Vagina (tissue), 2 donors: ENCODE results near the gene TMEM92. TPM values are rescaled to one million over a fixed set of nuclear protein-coding genes. Genes with fewer than 3 reads are reported as not detected.
A peak's percentile ranks its signal among the peaks of the same experiment; 100 is the strongest.
"Not testable (repeated sequence)": the region's sequence is repeated elsewhere in the genome, so short reads cannot be mapped to it uniquely, and the experiment has no call there.

ENCODE experiments used
- DNase-seq, 2 donors: peaks; one replicate each; pipeline ENCODE4 v3.0.0-alpha.2; 2017; ENCODE audit errors: extremely low spot score in 2 of 2
- H3K27ac ChIP-seq: fragments of 200-600 bp; sonication (generic); one replicate; pipeline ENCODE4 v1.5.1; 2019
- H3K27me3 ChIP-seq: fragments of 200-600 bp; sonication (generic); one replicate; pipeline ENCODE4 v1.5.1; 2019
- H3K36me3 ChIP-seq, 2 donors: fragments of 200-600 bp; sonication (generic); one replicate each; pipeline ENCODE4 v1.5.1; 2017 to 2019
- H3K4me1 ChIP-seq: fragments of 200-600 bp; sonication (generic); one replicate; pipeline ENCODE4 v1.5.1; 2019
- H3K4me3 ChIP-seq, 2 donors: fragments of 200-600 bp; sonication (generic); 1 replicate in 1 of 2; 2 replicates in 1 of 2; pipeline ENCODE4 v1.5.1; 2016 to 2019
- H3K9me3 ChIP-seq: fragments of 200-600 bp; sonication (generic); one replicate; pipeline ENCODE4 v1.5.1; 2019
- POLR2A ChIP-seq, 2 donors: fragments of 450-650 bp; IDR thresholded peaks; one replicate each; pipeline ENCODE4 v1.6.1; 2017; ENCODE audit warnings: antibody characterized with exemption in 2 of 2, mild to moderate bottlenecking in 2 of 2, moderate library complexity in 2 of 2
- POLR2AphosphoS5 ChIP-seq, 2 donors: sonication (generic); formaldehyde crosslinking; IDR thresholded peaks; one replicate each; pipeline ENCODE4 v1.9.0; 2017; ENCODE audit warnings: antibody characterized with exemption in 2 of 2, mild to moderate bottlenecking in 2 of 2, low read depth in 1 of 2; ENCODE audit not compliant: insufficient read depth in 1 of 2
- intact Hi-C: fragments of 100-400 bp; cut with DNase I; formaldehyde crosslinking; loops from one replicate; pipeline ENCODE4 v1.15.1; 2023
- total RNA-seq: library from RNA; depleted of rRNA; stranded (reverse); fragments of >200 nt; gene quantifications from one replicate; pipeline ENCODE4 v1.2.3, GENCODE V29; 2016
- TF ChIP-seq, protein P1 (sequence below), 3 experiments: fragments of 450-650 bp in 2 of 3; fragments of 200-600 bp in 1 of 3; sonication (generic) in 1 of 3; IDR thresholded peaks; one replicate each; pipeline ENCODE4 v1.5.1; 2017 to 2019; ENCODE audit warnings: antibody characterized with exemption in 3 of 3, mild to moderate bottlenecking in 2 of 3, moderate library complexity in 2 of 3

TMEM92 gene
- total RNA-seq, 1 donor from 2014 or later: 0.74 TPM

DNA sequence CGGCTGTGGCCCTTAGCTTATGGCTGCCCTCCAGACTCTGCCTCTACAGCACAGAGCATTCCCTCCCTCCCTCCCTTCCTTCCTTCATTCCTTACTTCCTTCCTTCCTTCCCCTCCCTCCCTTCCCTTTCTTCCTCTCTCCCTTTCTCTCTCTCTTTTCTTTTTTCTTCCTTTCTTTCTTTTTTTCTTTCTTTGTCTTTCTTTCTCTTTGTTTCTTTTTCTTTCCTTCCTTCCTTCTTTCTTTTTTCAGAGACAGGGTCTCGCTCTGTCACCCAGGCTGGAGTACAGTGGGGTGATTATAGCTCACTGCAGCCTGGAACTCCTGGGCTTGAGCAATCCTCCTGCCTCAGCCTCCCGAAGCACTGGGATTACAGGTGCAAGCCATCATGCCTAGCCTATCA is 11.7 kb downstream of the TMEM92 start:
- Histone ChIP-seq H3K4me1 (peaks cover 37% of the 10 kb centered on the region), H3K27me3 (no peaks in the 10 kb centered on the region), H3K4me3 (no peak overlapping the region), H3K27ac (no peak overlapping the region), H3K36me3 (no peaks in the 10 kb centered on the region), H3K9me3 (no peaks in the 10 kb centered on the region)
- TF ChIP-seq POLR2AphosphoS5 (IDR thresholded peaks at IDR 0.05; ENCODE audit: insufficient read depth in 1 of 2, low read depth in 1 of 2) (no peak), POLR2A (IDR thresholded peaks at IDR 0.05) (no peak)
- TF ChIP-seq, protein P1, sequence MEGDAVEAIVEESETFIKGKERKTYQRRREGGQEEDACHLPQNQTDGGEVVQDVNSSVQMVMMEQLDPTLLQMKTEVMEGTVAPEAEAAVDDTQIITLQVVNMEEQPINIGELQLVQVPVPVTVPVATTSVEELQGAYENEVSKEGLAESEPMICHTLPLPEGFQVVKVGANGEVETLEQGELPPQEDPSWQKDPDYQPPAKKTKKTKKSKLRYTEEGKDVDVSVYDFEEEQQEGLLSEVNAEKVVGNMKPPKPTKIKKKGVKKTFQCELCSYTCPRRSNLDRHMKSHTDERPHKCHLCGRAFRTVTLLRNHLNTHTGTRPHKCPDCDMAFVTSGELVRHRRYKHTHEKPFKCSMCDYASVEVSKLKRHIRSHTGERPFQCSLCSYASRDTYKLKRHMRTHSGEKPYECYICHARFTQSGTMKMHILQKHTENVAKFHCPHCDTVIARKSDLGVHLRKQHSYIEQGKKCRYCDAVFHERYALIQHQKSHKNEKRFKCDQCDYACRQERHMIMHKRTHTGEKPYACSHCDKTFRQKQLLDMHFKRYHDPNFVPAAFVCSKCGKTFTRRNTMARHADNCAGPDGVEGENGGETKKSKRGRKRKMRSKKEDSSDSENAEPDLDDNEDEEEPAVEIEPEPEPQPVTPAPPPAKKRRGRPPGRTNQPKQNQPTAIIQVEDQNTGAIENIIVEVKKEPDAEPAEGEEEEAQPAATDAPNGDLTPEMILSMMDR (IDR thresholded peaks at IDR 0.05): no peak
- no peak for DNase-seq
- intact Hi-C loops: no loop called here

DNA sequence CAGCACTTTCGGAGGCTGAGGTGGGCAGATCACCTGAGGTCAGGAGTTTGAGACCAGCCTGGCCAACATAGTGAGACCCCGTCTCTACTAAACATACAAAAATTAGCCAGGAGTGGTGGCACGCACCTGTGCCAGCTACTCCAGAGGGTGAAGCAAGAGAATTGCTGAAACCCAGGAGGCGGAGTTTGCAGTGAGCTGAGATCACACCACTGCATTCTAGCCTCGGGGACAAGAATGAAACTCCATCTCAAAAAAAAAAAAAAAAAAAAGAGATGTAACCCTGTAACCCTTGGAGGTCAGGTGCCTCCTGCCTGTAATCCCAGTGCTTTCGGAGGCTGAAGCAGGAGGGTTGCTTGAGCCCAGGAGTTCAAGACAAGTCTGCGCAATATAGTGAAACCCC is 13.0 kb downstream of the TMEM92 start:
- H3K27ac ChIP-seq: peak overlapping the region; percentile 82
- H3K27me3 ChIP-seq, intact Hi-C loops, H3K4me3 ChIP-seq, H3K9me3 ChIP-seq, H3K36me3 ChIP-seq, DNase-seq: not testable (repeated sequence)
- peaks cover 37% of the 10 kb centered on the region for H3K4me1 ChIP-seq

DNA sequence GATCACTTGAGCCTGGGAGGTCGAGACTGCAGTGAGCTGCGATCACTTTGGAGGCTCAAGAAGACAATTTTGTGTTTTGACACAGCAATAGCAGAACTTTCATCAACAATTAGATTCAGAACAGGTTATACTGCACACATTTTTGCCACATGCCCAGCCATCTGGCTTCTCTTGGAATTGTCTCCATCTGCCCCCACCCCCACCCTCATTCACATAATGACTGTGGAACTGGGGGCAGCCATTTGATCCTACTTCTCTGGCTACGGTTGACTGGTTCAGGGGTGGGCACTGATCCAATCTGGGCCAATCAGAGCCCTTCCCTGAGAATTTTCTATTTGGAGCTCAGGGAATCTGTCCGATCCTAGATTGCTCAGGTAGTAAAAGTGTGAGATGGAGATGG is 14.0 kb downstream of the TMEM92 start:
- TF ChIP-seq POLR2A (IDR thresholded peaks at IDR 0.05) (no peak), POLR2AphosphoS5 (IDR thresholded peaks at IDR 0.05; ENCODE audit: insufficient read depth in 1 of 2, low read depth in 1 of 2) (no peak)
- TF ChIP-seq, protein P1 (IDR thresholded peaks at IDR 0.05): no peak
- Histone ChIP-seq H3K27ac (peak overlapping the region; percentile 82), H3K36me3 (no peaks in the 10 kb centered on the region), H3K4me1 (peaks cover 37% of the 10 kb centered on the region), H3K27me3 (no peaks in the 10 kb centered on the region), H3K9me3 (no peaks in the 10 kb centered on the region), H3K4me3 (no peak overlapping the region)
- intact Hi-C loops: no loop called here
- DNase-seq: no peak

DNA sequence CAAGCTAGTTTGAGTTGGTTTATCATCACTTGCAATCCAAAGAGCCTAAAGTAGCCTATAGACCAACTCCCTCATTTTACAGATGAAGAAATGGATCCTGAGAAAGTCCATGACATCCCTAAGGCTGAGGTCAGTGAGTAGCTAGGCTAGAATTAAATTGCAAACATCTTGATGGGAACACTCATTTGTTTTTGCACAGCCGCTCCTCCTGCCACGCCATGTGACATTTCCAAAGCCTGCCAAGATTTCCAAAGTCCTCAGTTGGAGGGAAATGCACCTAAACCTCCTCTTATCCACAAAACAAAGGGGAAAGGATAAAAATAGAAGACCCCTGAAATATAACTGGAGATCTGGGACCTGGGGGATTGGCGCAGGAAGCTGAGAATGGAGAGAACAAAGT is 15.0 kb downstream of the TMEM92 start:
- H3K4me1 ChIP-seq: peaks cover 37% of the 10 kb centered on the region
- intact Hi-C loops: no loop called here
- no peak for DNase-seq
- no peaks in the 10 kb centered on the region for H3K27me3 ChIP-seq
- peak overlapping the region; percentile 82 for H3K27ac ChIP-seq
- H3K4me3 ChIP-seq: peak overlapping the region in 1 of 2 donors; percentile 17
- H3K36me3 ChIP-seq: no peaks in the 10 kb centered on the region
- TF ChIP-seq POLR2AphosphoS5 (IDR thresholded peaks at IDR 0.05; ENCODE audit: insufficient read depth in 1 of 2, low read depth in 1 of 2): no peak
- H3K9me3 ChIP-seq: no peaks in the 10 kb centered on the region

DNA sequence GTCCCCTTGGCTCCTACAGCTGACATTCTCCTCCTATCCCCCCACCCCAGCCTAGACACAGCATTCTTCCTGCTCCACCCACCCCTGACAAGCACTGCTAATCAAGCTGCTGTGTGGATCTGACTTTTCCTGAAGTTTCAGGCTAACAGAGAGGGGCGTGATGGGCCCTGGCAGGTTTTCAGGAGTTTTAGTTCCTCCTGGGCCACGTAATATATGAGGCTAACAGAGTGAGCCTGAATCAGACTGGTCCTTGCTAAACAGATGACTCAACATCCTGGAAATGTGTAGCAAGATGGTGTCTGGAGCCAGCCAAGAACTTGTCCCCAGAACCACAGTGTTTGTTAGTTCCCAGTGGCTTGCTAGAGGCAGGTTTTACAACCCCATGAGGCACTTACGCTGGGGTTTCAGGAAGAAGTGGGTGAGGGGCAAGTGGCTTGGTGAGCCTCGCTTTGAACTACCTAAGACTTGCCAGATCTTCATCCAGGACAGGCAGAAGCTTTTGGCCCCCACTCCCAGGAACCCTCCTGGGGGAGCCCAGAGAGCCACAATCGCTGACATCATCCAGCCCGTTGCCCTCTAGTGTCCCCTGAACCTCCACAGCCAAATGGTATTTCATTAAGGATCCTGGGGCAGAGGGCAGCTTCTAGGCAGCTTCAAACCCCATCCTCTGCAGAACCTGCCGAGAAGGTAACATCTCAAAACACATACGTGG is 15.9 kb downstream of the TMEM92 start:
- intact Hi-C loops: loop anchor here (10.0 kb wide), 1 partner anchor 175 kb away; no protein-coding TSS in a partner anchor
- H3K9me3 ChIP-seq: no peaks in the 10 kb centered on the region
- DNase-seq: peak in 1 of 2 donors; percentile 99
- TF ChIP-seq, protein P1 (IDR thresholded peaks at IDR 0.05): no peak
- TF ChIP-seq POLR2AphosphoS5 (IDR thresholded peaks at IDR 0.05; ENCODE audit: insufficient read depth in 1 of 2, low read depth in 1 of 2): peak; percentile 69 to 90
- no peaks in the 10 kb centered on the region for H3K36me3 ChIP-seq
- peak overlapping the region; percentile 82 for H3K27ac ChIP-seq
- no peaks in the 10 kb centered on the region for H3K27me3 ChIP-seq
- H3K4me3 ChIP-seq: peak overlapping the region in 1 of 2 donors; percentile 17
- H3K4me1 ChIP-seq: peaks cover 37% of the 10 kb centered on the region

DNA sequence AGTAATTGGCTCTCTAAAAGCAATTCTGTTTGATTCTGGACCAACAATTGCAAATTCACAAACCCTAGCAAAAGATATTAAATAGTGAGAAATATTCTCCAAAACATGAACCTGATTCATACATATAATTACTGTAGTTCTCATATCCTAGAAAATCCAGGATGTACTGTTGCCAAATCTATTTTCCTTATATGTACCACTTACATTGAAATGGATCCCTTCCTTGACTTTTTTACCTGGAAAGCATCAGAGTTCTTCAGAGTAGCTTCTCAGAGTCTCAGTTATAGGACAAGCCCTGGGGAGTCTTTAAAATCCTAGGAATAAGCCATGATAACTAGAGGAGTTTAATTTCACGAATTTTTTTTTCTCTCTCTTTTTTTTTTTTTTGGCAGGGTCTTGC is 16.7 kb downstream of the TMEM92 start:
- no peaks in the 10 kb centered on the region for H3K36me3 ChIP-seq
- no peaks in the 10 kb centered on the region for H3K9me3 ChIP-seq
- no peaks in the 10 kb centered on the region for H3K27me3 ChIP-seq
- peak overlapping the region; percentile 82 for H3K27ac ChIP-seq
- no peak overlapping the region for H3K4me3 ChIP-seq
- TF ChIP-seq, protein P1 (IDR thresholded peaks at IDR 0.05): no peak
- TF ChIP-seq POLR2AphosphoS5 (IDR thresholded peaks at IDR 0.05; ENCODE audit: insufficient read depth in 1 of 2, low read depth in 1 of 2) (no peak), POLR2A (IDR thresholded peaks at IDR 0.05) (no peak)
- peaks cover 37% of the 10 kb centered on the region for H3K4me1 ChIP-seq
- intact Hi-C loops: loop anchor here (10.0 kb wide), 1 partner anchor 176 kb away; no protein-coding TSS in a partner anchor
- DNase-seq: no peak
